ENCODE measurements around the gene SDF4. TPM values are rescaled to one million over a fixed set of nuclear protein-coding genes. Genes with fewer than 3 reads are reported as not detected.

SDF4 gene
- total and polyA plus RNA-seq, 12 donors = 95.6 to 184 (median 123) TPM

DNA sequence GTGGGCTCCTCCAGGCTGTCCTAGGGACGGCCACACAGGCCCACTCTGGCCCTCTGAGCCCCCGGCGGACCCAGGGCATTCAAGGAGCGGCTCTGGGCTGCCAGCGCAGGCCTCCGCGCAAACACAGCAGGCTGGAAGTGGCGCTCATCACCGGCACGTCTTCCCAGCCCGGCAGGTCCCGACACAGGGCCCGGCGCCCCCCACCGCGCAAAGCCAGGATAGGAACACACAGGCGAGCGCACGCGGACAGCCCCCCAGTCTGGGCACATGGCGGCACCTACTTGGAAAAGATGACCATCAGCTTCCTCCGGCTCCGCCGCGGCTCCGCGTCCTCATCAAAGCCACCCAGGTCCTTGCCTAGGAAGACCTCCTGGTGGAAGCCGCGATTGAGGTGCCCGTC, 3.6 kb downstream of the SDF4 start:
- Histone ChIP-seq H3K27me3 (no peaks in the 10 kb centered on the region), H3K4me3 (no peak overlapping the region), H3K36me3 (peaks cover 0 to 60% (median 17%) of the 10 kb centered on the region in 9 donors), H3K4me1 (peaks cover 11 to 53% (median 33%) of the 10 kb centered on the region in 9 donors), H3K27ac (no peak overlapping the region), H3K9me3 (no peaks in the 10 kb centered on the region)
- DNase-seq = no peak
- intact Hi-C loops (cut with DNase I) = no loop called here
- ATAC-seq = no peak
- TF ChIP-seq, protein P1, sequence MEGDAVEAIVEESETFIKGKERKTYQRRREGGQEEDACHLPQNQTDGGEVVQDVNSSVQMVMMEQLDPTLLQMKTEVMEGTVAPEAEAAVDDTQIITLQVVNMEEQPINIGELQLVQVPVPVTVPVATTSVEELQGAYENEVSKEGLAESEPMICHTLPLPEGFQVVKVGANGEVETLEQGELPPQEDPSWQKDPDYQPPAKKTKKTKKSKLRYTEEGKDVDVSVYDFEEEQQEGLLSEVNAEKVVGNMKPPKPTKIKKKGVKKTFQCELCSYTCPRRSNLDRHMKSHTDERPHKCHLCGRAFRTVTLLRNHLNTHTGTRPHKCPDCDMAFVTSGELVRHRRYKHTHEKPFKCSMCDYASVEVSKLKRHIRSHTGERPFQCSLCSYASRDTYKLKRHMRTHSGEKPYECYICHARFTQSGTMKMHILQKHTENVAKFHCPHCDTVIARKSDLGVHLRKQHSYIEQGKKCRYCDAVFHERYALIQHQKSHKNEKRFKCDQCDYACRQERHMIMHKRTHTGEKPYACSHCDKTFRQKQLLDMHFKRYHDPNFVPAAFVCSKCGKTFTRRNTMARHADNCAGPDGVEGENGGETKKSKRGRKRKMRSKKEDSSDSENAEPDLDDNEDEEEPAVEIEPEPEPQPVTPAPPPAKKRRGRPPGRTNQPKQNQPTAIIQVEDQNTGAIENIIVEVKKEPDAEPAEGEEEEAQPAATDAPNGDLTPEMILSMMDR (IDR thresholded peaks at IDR 0.05) = no peak
- 93 to 96% methylated on average over 30 of the region's 30 CpGs for WGBS, 2 donors

DNA sequence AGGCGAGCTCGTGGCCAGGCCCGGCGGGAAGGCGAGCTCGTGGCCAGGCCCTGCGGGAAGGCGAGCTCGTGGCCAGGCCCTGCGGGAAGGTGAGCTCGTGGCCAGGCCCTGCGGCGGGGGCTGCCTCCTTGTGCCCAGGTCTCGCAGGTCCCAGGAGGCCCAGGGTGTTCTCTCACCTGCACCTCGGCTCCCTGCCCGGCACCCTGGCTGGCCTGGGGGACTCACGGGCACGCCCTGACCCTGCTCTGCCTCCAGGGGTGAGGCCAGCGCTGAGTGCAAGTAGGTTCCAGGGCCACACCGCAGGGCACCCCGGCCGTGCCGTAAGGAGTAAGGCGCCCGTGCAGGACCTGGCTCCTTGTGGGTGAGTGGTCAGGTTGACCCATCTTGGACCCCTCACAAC, 4.4 kb downstream of the SDF4 start:
- DNase-seq = no peak
- WGBS, 2 donors = 95 to 98% methylated on average over 15 to 21 of the region's 25 CpGs
- H3K4me1 ChIP-seq = peaks cover 5 to 47% (median 25%) of the 10 kb centered on the region in 9 donors

DNA sequence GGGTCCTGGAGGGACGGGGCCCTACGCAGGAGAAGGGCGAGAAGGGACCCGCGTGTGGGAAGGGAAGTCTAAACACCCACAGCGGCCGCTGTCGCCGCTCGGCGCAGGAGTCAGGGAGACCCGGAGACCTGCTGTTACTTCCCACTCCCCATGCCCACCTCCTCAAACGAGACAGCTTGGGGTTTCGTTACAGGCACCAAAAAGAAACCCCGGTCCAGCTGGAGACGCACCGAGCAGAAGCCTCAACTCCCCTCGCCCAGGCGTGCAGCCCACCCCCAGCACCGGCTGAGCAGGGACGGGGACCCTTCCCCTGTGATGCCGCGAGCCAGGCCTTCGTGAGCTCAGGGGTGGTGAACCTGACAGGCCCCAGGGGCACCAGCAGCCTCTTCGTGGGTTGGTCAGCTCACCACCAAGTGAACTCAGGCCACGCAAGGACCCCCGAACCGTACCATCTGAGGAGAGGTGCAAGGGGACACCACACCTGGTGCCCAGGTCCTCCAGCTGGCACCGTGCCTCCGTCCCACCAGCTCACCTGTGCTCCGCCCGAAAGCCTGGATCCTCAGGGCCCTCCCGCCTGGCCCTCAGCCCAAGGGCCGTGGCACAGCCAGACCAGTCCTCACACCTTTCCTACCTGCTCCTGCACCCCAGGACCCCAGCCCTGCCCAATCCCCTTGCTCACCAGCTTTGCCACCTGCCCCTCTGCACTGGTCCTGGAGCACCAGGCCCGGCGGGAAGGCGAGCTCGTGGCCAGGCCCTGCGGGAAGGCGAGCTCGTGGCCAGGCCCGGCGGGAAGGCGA, 5.0 kb downstream of the SDF4 start:
- Histone ChIP-seq H3K36me3 (peaks cover 0 to 74% (median 31%) of the 10 kb centered on the region in 9 donors), H3K9me3 (no peaks in the 10 kb centered on the region), H3K27ac (no peak overlapping the region), H3K4me3 (no peak overlapping the region), H3K27me3 (no peaks in the 10 kb centered on the region), H3K4me1 (peaks cover 5 to 47% (median 25%) of the 10 kb centered on the region in 9 donors)
- ATAC-seq = no peak
- no peak for DNase-seq
- TF ChIP-seq, protein P1 (IDR thresholded peaks at IDR 0.05) = no peak
- intact Hi-C loops (cut with DNase I) = no loop called here
- 94 to 95% methylated on average over 43 to 44 of the region's 44 CpGs for WGBS, 2 donors

More for the DNA sequence above, 4.4 kb downstream of the SDF4 start:
- TF ChIP-seq, protein P1 (IDR thresholded peaks at IDR 0.05) = no peak
- H3K4me3 ChIP-seq = no peak overlapping the region
- intact Hi-C loops (cut with DNase I) = no loop called here
- H3K27ac ChIP-seq = no peak overlapping the region
- H3K36me3 ChIP-seq = peaks cover 0 to 68% (median 25%) of the 10 kb centered on the region in 9 donors
- no peak for ATAC-seq
- H3K9me3 ChIP-seq = no peaks in the 10 kb centered on the region
- H3K27me3 ChIP-seq = no peaks in the 10 kb centered on the region

DNA sequence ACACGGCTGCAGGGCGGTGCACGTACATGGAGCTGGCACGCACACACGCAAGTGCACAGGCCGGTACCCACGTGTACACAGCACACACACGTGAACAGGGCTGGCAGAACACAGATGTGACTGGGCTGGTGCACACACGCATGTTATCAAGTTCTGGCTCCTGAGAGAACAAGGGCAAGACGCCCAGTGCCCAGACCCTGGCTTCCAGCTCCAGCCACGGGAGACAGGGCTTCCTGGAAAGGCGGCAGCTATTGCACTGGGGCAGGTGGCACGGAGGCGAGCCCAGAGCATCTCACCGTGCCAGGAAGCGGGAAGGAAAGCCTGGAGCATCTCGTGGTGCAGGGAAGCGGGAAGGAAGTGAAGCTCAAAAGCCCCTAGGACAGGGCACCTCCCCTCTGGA, 5.9 kb downstream of the SDF4 start:
- TF ChIP-seq, protein P1 (IDR thresholded peaks at IDR 0.05) = no peak
- intact Hi-C loops (cut with DNase I) = no loop called here
- H3K4me3 ChIP-seq = no peak overlapping the region
- peaks cover 5 to 45% (median 22%) of the 10 kb centered on the region in 9 donors for H3K4me1 ChIP-seq
- peaks cover 0 to 83% (median 40%) of the 10 kb centered on the region in 9 donors for H3K36me3 ChIP-seq
- H3K27me3 ChIP-seq = no peaks in the 10 kb centered on the region
- 74 to 75% methylated on average over 18 of the region's 18 CpGs for WGBS, 2 donors
- DNase-seq = no peak
- no peaks in the 10 kb centered on the region for H3K9me3 ChIP-seq
- peak in 4 of 8 donors; percentile 31 to 65 (median 40) for ATAC-seq
- no peak overlapping the region for H3K27ac ChIP-seq
